Brain microvascular endothelial cell (primary cell): Measurements from ENCODE around the gene CTNNA3.
"Not testable (repeated sequence)": the region's sequence is repeated elsewhere in the genome, so short reads cannot be mapped to it uniquely, and the experiment has no call there.

Experiments used
- DNase-seq: peaks from one replicate; pipeline ENCODE4 v3.0.0-alpha.2; 2020
- H3K27ac ChIP-seq: fragments of 250-450 bp; sonication (Bioruptor Pico); 2 replicates; pipeline ENCODE4 v1.5.1; 2020; ENCODE audit warnings: mild to moderate bottlenecking, moderate library complexity
- H3K27me3 ChIP-seq: fragments of 250-450 bp; sonication (Bioruptor Pico); replicated peaks from 2 replicates; pipeline ENCODE4 v1.5.1; 2020; ENCODE audit warnings: mild to moderate bottlenecking
- H3K36me3 ChIP-seq: fragments of 250-450 bp; sonication (Bioruptor Pico); replicated peaks from 2 replicates; pipeline ENCODE4 v1.5.1; 2020; ENCODE audit warnings: mild to moderate bottlenecking
- H3K4me3 ChIP-seq: 2 replicates; pipeline ENCODE4 v1.5.1; 2011; ENCODE audit warnings: low read depth, mild to moderate bottlenecking, control low read depth, low read length, moderate library complexity
- in situ Hi-C: cut with HindIII; loops from 2 replicates; pipeline ENCODE4 v1.10.0; 2017; ENCODE audit warnings: low sequenced_read_pairs, low pct_ligation_motif_present
- TF ChIP-seq, protein P1 (sequence below): IDR thresholded peaks from 2 replicates; pipeline ENCODE4 v1.5.1; 2011; ENCODE audit warnings: low read depth, mild to moderate bottlenecking, moderate library complexity, low read length, control low read depth, inconsistent platforms; ENCODE audit errors: missing control alignments

The CTNNA3 gene

DNA sequence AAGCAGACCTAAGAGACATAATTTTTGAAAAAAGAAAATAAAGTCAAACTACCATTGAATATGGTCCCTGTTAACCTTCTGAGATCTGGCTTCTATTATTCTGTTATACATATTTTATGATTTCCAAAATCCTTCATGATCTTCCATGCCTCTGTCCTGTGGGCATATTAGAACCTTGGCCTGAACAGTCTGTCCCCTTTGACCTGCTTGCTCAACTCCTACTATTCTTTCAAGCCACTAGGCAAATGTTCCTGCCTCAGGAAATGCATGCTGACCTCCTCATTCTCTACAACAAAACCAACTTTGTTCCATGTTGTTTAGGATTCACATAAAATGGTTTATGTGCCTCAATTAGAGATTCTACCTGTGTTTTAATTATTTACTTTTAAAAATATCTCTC, 1315.0 kb downstream of the CTNNA3 start:
- TF ChIP-seq, protein P1, sequence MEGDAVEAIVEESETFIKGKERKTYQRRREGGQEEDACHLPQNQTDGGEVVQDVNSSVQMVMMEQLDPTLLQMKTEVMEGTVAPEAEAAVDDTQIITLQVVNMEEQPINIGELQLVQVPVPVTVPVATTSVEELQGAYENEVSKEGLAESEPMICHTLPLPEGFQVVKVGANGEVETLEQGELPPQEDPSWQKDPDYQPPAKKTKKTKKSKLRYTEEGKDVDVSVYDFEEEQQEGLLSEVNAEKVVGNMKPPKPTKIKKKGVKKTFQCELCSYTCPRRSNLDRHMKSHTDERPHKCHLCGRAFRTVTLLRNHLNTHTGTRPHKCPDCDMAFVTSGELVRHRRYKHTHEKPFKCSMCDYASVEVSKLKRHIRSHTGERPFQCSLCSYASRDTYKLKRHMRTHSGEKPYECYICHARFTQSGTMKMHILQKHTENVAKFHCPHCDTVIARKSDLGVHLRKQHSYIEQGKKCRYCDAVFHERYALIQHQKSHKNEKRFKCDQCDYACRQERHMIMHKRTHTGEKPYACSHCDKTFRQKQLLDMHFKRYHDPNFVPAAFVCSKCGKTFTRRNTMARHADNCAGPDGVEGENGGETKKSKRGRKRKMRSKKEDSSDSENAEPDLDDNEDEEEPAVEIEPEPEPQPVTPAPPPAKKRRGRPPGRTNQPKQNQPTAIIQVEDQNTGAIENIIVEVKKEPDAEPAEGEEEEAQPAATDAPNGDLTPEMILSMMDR: no peak
- in situ Hi-C loops: no loop called here

DNA sequence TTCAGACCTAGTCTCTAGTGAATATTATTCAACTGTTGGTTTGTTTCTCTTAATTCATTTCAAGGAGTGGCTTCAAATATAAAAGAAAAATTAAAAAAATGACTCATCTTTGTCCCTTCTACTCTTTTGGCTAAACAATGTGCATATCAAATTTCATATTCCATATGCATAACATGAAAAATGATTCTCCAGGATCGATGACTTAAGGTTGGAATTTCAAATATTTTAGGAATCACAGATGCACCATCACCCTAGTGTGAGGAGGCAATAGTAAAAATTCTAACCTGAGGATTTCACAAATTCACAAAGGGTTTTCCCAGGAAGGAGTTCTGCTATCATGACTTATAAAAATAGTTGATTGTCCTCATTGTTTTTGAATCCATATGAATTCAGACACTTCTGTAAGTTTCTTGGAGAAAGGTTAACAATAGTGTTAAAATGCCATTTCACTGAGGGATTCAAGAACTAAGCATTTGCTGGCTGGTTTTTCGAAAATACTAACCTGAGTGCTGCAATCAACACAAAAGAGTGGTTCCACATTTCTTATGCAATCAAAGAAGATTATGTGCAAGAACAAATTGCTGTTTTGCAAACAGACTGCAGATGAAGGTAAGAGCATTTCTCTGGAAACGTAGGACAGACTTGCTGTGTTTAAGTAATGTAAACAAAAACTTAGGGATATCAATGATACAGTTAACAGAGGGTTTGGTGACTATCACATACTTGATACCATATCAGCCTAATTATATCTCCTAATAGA, 1317.7 kb downstream of the CTNNA3 start:
- no peak overlapping the region for H3K4me3 ChIP-seq
- in situ Hi-C loops: no loop called here
- H3K27me3 ChIP-seq: no peaks in the 10 kb centered on the region
- TF ChIP-seq, protein P1: no peak
- H3K36me3 ChIP-seq: no peaks in the 10 kb centered on the region
- DNase-seq: peak; percentile 1
- peak overlapping the region; percentile 9 for H3K27ac ChIP-seq

More for the DNA sequence above, 1315.0 kb downstream of the CTNNA3 start:
- H3K36me3 ChIP-seq: no peaks in the 10 kb centered on the region
- no peaks in the 10 kb centered on the region for H3K27me3 ChIP-seq
- DNase-seq: no peak
- no peak overlapping the region for H3K27ac ChIP-seq
- H3K4me3 ChIP-seq: no peak overlapping the region

DNA sequence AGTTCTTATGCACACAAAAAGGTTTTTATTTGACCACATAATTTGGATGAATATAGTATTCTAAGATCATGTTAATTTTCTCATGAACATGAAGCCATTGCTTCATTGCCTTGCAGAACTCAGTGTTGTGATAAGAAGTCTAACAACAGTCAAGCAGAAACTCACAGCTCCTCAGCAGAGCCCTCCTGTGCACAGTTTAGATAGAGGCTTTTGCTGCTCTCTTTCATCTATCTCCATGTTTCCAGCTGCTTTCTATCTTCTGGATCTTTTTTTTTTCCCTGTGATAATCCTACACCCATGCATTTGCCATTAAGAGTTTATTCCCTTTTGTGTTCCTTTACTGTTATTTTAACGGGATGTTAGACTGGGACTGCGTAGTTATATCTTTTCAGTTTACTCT, 1327.8 kb downstream of the CTNNA3 start:
- TF ChIP-seq, protein P1: no peak
- no peak overlapping the region for H3K4me3 ChIP-seq
- H3K36me3 ChIP-seq: no peaks in the 10 kb centered on the region
- DNase-seq: no peak
- H3K27ac ChIP-seq: no peak overlapping the region
- H3K27me3 ChIP-seq: no peaks in the 10 kb centered on the region
- in situ Hi-C loops: no loop called here

DNA sequence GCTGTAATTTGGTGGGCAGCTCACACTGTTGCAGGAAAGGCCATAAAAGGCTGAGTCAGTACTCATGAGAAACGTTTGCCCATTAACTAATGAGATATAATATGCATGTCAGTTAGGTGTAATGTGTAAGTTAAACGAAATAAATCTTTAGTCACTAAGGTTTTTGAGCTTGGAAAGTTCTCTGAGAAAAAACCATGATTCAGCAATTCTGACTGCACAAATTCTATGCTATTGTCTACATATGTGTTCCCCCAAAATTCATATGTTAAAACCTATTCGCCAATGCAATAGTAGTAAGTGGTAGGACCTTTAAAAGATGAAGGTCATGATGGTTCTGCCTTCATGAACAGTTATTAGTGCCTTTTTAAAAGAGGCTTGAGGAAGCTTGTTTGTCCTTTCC, 1329.8 kb downstream of the CTNNA3 start:
- in situ Hi-C loops: no loop called here
- H3K36me3 ChIP-seq: no peaks in the 10 kb centered on the region
- H3K4me3 ChIP-seq: no peak overlapping the region
- DNase-seq: no peak
- H3K27ac ChIP-seq: no peak overlapping the region
- TF ChIP-seq, protein P1: no peak
- no peaks in the 10 kb centered on the region for H3K27me3 ChIP-seq

DNA sequence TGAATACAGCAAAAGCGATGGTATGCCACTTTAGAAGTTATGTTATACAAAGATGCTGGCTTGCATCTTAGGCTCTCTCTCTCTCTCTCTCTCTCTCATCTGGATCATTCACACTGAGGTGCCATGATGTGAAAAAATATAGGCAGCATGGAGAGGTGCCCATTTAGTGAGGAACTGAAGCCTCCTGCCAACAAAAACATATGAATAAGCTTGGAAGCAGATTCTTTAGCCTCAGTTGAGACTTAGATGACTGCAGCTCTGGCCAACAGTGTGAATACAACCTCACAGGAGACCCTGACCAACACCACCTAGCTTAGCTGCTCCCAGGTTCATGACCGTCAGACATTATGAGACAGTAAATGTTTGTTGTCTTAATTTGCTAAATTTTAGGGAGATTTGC, 1330.3 kb downstream of the CTNNA3 start:
- Histone ChIP-seq H3K27ac (no peak overlapping the region), H3K36me3 (no peaks in the 10 kb centered on the region), H3K4me3 (no peak overlapping the region), H3K27me3 (no peaks in the 10 kb centered on the region)
- TF ChIP-seq, protein P1: no peak
- in situ Hi-C loops: no loop called here
- DNase-seq: no peak

DNA sequence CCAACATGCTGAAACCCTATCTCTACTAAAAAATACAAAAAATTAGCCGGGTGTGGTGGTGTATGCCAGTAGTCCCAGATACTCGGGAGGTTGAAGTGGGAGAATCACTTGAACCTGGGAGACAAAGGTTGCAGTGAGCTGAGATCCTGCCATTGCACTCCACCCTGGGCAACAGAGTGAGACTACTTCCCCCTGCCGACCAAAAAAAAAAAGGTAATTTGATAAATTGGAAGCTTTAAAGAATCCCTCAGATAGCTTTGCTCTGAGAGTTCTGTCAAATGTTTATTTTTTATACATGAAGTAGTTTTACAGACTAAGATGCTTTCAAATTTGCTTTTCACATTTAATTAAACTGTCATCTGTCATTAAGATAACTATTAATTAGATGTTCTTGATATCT, 1333.5 kb downstream of the CTNNA3 start:
- Histone ChIP-seq H3K27me3 (no peaks in the 10 kb centered on the region), H3K27ac (no peak overlapping the region), H3K36me3 (no peaks in the 10 kb centered on the region), H3K4me3 (no peak overlapping the region)
- no peak for DNase-seq
- TF ChIP-seq, protein P1: no peak
- in situ Hi-C loops: no loop called here

DNA sequence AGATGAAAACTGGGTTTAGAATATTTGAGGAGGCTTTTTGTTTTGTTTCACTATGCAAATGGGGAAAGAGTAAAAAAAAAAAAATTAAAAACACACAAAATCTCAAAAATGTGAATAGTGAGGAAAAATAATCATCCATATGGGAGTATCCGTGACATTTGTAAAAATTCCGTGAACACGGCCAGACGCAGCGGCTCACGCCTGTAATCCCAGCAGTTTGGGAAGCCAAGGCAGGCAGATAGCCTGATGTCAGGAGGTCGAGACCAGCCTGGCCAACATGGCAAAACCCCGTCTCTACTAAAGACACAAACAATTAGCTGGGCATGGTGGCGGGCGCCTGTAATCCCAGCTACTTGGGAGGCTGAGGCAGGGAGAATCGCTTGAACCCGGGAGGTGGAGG, 1342.2 kb downstream of the CTNNA3 start:
- in situ Hi-C loops, DNase-seq, H3K36me3 ChIP-seq, H3K27ac ChIP-seq, H3K4me3 ChIP-seq, H3K27me3 ChIP-seq: not testable (repeated sequence)
